K562 treated with DMSO at 1 percent for 4 hours (cell line): ENCODE results near the gene RASA4B. TPM values are rescaled to one million over a fixed set of nuclear protein-coding genes. Genes with fewer than 3 reads are reported as not detected.

ENCODE experiments used
- total RNA-seq: library from RNA; unstranded; fragments of 300-600 nt; gene quantifications from 2 replicates; pipeline ENCODE4 v1.2.3, GENCODE V29; 2022; ENCODE audit not compliant: insufficient read depth

RASA4B gene
- 4.9 and 13.9 TPM in 2 replicates for total RNA-seq

GRCh38 chr7:102517550-102518147 lies at the start of gene RASA4B:
Gene RASA4B, minus strand, starts transcription at chr7:102517777. Its CDS starts 67 bp downstream, at chr7:102517710.

DNA sequence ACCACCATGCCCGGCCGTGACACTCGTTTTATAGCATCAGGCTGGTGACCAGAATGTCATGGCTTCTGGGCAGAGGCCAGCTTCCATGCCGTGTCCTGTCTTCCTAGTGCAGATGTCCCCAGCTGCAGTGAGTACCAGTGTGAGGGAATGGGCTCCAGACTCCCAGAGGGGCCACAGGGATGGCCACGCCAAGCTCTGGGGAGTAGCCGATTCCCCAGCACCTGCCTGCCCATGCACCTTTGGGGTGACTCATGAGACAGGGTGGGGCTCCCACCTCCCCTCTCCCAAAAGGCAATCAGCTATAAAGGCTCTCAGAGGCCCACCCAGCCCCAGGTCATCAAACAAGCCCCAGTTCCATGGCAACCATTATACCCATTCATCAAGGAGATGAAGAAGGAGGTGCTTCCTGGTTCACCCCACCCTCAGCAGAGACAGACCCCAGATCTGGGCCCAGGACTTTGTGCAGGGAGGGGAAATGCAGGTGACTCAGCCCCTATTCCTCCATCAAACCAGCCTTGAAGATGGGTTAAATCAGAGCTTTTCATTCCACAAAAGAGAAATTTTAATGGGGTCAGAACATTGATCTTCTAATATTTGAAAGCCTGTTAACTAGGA lies 33.3 kb upstream of the RASA4B start, which contains the start of gene SPDYE2:
TSS of gene SPDYE2 (plus strand) at position 419 of the 615 bp plus-strand sequence. CDS start 2,030 bp downstream, outside the sequence.

GRCh38 chr7:102543596-102543995 lies 26.0 kb upstream of the RASA4B start, which contains the start of gene UPK3BL2:
Gene UPK3BL2, minus strand, starts transcription at chr7:102543696. Its CDS starts 60 bp downstream, at chr7:102543636.

DNA sequence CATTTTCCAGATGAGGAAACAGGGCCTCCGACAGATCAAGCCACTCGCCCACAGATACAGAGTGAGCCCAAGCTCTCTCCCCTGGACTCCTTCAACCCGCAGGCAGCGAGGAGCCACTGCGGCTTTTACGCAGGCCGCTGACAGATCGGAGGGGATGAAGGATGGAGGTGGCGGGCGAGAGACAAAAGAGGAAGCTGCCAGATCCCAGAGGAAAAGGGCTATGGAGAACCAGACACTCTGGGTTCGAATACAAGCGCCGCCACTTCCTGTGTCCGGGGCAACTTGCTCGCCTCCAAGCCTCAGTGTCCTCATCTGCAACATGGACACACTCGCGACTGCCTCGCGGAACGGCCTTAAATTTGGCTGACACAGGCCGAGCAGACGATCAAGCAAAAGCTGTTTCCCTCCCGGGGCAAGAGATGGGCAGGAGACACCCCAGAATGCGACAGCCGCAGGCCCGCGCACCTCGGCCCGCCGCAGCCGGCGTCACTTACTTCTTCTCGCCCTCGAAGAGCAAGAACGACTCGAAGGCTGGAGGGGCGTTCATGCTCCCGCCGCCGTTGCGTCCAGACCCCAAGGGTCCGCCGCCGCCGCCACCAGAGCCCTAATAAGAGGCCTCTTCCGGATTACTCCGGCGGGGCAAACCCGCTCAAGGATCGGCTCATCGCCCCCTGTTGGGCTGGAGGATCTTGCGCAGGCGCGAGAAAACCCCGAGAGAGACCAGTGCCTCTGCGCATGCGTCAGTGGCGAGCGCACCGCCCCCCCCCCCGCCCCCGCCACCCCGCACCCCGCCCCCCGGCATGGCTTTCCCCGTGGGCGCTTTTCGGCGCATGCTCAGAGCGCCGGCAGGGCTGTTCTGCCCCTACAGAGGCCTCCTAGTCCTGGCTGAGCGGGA lies 39.0 kb downstream of the RASA4B start, which contains the start of gene POLR2J:
TSS of gene POLR2J (minus strand) at position 609 of the 895 bp plus-strand sequence. CDS start at position 547, 62 bp downstream.

DNA sequence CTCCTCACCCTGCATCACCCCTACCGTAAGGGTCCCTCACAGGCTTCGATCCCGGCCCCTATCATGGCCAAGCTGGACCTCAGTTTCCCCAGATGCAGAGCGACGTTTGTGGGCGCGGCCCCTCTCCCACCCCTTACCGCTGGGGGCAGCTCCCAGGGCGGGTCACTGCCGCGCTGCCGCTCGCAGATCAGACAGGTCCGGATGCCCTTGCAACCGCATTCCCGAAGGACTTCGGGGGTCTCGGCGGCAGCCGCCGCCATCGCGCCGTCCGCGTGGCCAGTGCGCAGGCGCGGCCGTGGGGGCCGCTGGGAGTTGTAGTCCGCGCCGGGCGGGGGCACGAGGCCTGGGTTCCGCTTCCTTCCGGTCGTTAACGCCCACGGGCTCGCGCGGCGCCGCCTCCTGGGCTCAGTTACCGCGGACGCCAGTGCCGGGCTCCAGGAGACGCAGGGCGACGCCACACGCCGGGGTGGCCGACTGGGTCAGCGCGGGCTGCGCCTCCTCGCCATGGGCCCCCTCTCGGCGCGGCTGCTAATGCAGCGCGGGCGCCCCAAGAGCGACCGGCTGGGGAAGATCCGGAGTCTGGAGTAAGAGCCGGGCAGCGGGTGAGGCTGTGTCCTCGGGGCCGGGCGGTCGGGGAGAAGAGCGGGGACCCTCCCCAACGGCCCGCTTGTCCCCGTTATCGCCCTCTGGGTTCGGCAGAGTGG lies 52.8 kb downstream of the RASA4B start, which contains the start of the genes ALKBH4 and LRWD1:
TSS of gene ALKBH4 (minus strand) at position 287 of the 704 bp plus-strand sequence. CDS start at position 260, 27 bp downstream.
TSS of gene LRWD1 (plus strand) at position 408 of the 704 bp plus-strand sequence. CDS start at position 505, 97 bp downstream.

GRCh38 chr7:102433219-102434038 lies 84.1 kb downstream of the RASA4B start, which contains the start of gene ORAI2:
Gene ORAI2, plus strand, starts transcription at chr7:102433575. Its CDS starts 5,382 bp downstream, at chr7:102438957.

Other genes starting within 250 kb of the RASA4B start
- 1.3 and 2.0 TPM in 2 replicates for gene SH2B2, start 230.9 kb downstream of the RASA4B start, total RNA-seq
- not detected in 2 replicates for gene SPDYE6, start 161.3 kb downstream of the RASA4B start, total RNA-seq
- 26.0 and 27.3 TPM in 2 replicates for gene PRKRIP1, start 121.4 kb downstream of the RASA4B start, total RNA-seq
- gene ORAI2, start 84.2 kb downstream of the RASA4B start, total RNA-seq: 38.7 and 56.0 TPM in 2 replicates
- 5.9 and 7.2 TPM in 2 replicates for gene ALKBH4, start 52.9 kb downstream of the RASA4B start, total RNA-seq
- 48.7 and 58.7 TPM in 2 replicates for gene LRWD1, start 52.8 kb downstream of the RASA4B start, total RNA-seq
- 130 and 146 TPM in 2 replicates for gene POLR2J, start 38.9 kb downstream of the RASA4B start, total RNA-seq
- gene UPK3BL2, start 25.9 kb upstream of the RASA4B start, total RNA-seq: 6.5 and 8.8 TPM in 2 replicates
- gene SPDYE2, start 33.4 kb upstream of the RASA4B start, total RNA-seq: 1.0 TPM in 1 of 2 replicates, not detected in the other
- gene POLR2J3, start 54.8 kb upstream of the RASA4B start, total RNA-seq: 26.0 and 30.4 TPM in 2 replicates
- gene RASA4, start 99.0 kb upstream of the RASA4B start, total RNA-seq: 15.1 and 16.4 TPM in 2 replicates
- 16.1 and 28.4 TPM in 2 replicates for gene UPK3BL1, start 125.0 kb upstream of the RASA4B start, total RNA-seq
- gene SPDYE2B, start 132.5 kb upstream of the RASA4B start, total RNA-seq: 1.0 TPM in 1 of 2 replicates, not detected in the other
- gene POLR2J2, start 153.9 kb upstream of the RASA4B start, total RNA-seq: 0.73 TPM in 1 of 2 replicates, not detected in the other
- gene FAM185A, start 231.2 kb upstream of the RASA4B start, total RNA-seq: 6.2 and 9.8 TPM in 2 replicates